Measurements from ENCODE around the gene RNU11.
"Not testable (repeated sequence)": the region's sequence is repeated elsewhere in the genome, so short reads cannot be mapped to it uniquely, and the experiment has no call there.

Gene RNU11

DNA sequence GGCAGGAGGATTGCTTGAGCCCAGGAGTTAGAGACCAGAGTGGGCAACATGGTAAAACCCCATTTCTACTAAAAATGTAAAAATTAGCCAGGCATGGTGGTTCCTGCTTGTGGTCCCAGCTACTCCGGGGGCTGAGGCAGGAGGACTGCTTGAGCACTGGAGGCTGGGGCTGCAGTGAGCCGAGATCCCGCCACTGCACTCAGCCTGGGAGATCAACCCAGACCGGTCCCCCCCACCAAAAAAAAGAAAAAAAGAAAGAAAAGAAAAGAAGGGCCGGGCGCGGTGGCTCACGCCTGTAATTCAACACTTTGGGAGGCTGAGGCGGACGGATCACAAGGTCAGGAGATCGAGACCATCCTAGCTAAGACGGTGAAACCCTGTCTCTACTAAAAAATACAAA, 18.4 kb downstream of the RNU11 start:
- DNase-seq: no peak

DNA sequence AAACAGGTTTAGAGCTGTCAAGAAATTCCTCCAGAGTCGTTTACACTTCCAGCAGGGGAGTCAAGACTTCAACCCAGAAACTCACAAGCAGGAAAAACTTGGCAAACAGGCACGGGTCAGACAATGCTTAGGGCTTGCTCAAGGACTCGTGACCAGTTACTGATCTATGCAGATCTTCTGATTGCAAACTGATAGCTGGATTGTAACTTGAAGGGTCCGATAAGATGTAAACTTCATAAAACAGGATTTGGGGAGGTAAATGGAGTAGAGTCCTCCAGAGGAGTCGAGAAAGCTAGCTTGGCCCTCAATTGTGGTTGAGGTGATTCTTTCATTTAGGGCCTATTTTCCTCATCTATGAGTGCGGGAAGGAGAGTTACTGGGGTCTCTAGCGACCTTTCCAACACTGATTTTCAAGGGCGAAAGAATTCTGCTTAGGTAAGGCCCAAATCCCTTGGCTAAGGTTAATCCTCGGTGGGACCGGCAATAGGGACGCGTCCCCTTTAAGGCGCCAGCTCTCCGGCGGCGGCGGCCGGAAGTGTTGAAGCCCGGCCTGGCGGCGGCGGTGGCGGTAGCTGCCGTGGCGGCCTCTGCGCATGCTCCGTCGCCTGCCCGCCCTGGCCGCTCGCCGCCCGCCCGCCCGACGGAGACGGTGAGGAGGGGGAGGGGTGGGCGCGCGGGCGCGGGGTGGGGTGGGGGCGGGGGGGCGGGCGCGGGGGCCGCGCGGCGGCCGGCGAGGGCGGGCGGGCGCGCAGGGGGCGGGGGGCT, 20.0 kb downstream of the RNU11 start, which contains the start of gene GMEB1:
GMEB1 (plus strand) TSS at position 594 of the 765 bp plus-strand sequence. CDS start 14,829 bp downstream, outside the sequence.
- DNase-seq: peak; percentile 90

GRCh38 chr1:28668956-28669723, 20.7 kb downstream of the RNU11 start:
- peak; percentile 54 for DNase-seq

DNA sequence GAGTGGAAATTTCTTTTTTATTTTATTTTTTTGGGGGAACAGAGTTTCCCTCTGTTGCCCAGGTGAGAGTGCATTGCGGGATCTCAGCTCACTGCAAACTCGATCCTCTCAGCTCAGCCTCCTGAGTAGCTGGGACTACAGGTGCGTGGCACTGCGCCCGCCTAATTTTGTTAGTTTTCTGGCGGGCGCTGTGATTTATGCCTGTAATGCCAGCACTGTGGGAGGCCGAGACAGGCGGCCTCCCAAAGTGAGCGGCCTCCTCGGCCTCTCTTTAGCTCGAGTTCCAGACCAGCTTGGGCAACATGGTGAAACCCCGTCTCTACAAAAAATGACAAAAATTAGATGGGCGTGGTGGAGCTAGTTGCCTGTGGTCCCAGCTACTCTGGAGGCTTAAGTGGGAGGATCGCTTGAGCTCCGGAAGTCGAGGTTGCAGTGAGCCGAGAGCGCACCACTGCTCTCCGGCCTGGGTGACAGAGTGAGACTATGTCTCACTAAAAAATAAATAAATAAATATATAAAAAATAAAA, 22.9 kb downstream of the RNU11 start:
- DNase-seq: no peak

DNA sequence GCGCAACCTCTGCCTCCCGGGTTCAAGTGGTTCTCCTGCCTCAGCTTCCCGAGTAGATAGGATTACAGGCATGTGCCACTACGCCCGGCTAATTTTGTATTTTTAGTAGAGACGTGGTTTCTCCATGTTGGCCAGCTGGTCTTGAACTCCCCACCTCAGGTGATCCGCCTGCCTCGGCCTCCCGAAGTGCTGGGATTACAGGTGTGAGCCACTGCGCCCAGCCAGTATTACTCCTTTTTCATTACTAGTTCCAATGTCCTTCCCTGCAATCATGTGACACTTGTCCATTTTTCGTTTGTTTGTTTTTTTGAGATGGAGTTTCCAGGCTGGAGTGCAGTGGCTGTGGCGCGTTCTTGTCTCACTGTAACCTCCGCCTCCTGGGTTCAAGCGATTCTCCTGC, 24.6 kb downstream of the RNU11 start:
- not testable (repeated sequence) for DNase-seq

DNA sequence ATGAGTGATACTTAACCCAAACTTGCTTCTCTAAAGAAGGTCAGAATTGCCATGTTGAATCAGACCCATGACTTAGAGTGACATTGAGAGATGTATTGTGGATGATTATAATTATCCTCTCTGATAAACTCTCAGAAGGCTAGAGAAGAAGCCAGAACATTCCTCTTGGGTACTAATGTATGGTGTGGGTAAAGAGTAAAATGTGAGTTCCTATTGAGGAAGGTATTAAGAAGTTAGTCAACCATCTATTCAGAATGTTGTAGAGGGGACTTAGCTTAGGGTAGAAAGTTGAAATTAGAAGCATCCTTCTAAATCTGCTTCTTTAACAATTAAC, 27.5 kb downstream of the RNU11 start:
- no peak for DNase-seq

GRCh38 chr1:28680151-28680550, 31.8 kb downstream of the RNU11 start:
- DNase-seq: no peak

DNA sequence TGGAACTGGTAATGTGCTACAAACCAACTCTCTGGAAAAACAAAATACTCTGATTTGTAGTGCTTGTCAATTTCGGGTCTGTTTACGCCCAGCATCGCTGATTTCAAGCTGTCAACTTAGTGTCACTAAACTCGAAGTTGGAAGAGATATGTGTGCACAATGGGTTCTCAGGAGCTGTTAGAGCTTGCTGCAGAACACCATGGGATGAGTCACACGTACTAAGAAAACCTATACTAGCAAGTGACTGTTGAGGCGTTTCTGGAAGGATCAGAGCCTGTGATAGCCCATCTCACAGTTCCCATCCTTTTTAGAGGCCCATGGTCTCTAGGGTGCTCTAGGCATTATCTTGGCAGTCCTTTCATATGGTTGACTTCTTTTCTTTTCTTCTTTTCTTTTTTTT, 34.4 kb downstream of the RNU11 start:
- no peak for DNase-seq

GRCh38 chr1:28684937-28685336, 36.5 kb downstream of the RNU11 start:
- DNase-seq: no peak

DNA sequence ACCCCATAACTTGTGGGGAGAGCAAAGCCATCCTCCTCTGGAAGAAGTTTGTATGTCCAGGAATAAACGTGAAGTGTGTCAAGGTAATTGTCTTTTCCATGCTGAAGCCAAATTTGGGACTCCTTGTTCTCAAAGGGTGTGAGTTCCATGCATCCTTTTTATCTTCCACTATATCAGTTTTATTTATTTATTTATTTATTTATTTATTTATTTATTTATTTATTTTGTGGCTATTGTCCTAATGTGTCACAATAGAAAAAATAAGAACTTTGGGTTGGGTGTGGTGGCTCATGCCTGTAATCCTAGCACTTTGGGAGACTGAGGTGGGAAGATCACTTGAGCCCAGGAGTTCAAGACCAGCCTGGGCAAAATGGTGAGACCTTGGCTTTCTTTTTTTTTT, 43.2 kb downstream of the RNU11 start:
- not testable (repeated sequence) for DNase-seq
